Stimulated activated CD4-positive, alpha-beta T cell treated with anti-CD3 and anti-CD28 coated beads, TNF-alpha, amount 100 ng/mL, for 48 hours (primary cell): ENCODE measurements around the gene FMN1.
"Not testable (repeated sequence)": the region's sequence is repeated elsewhere in the genome, so short reads cannot be mapped to it uniquely, and the experiment has no call there.

Source experiments
- DNase-seq, 3 donors: peaks; one replicate each; pipeline ENCODE4 v3.0.0-alpha.2; 2020; ENCODE audit warnings: low read depth in 3 of 3

The FMN1 gene

GRCh38 chr15:32857732-32858131 lies 336.8 kb downstream of the FMN1 start:
- no peak for DNase-seq

GRCh38 chr15:32856753-32857152 lies 337.8 kb downstream of the FMN1 start:
- DNase-seq = no peak

GRCh38 chr15:32855942-32856341 lies 338.6 kb downstream of the FMN1 start:
- no peak for DNase-seq

- DNase-seq = no peak
These were observed 340.9 kb downstream of the FMN1 start for GRCh38 chr15:32853592-32853991.

- no peak for DNase-seq
These were observed 341.7 kb downstream of the FMN1 start for GRCh38 chr15:32852771-32853170.

GRCh38 chr15:32852017-32852416 lies 342.5 kb downstream of the FMN1 start:
- no peak for DNase-seq

GRCh38 chr15:32851572-32851971 lies 342.9 kb downstream of the FMN1 start:
- no peak for DNase-seq

- DNase-seq = no peak
These were observed 344.5 kb downstream of the FMN1 start for GRCh38 chr15:32849769-32850668.

GRCh38 chr15:32846671-32847070 lies 347.8 kb downstream of the FMN1 start:
- DNase-seq = not testable (repeated sequence)

- no peak for DNase-seq
These were observed 350.3 kb downstream of the FMN1 start for GRCh38 chr15:32844118-32844711.

- no peak for DNase-seq
These were observed 351.2 kb downstream of the FMN1 start for GRCh38 chr15:32843219-32843815.

- no peak for DNase-seq
These were observed 352.4 kb downstream of the FMN1 start for GRCh38 chr15:32842081-32842480.

GRCh38 chr15:32840507-32841245 lies 353.8 kb downstream of the FMN1 start:
- DNase-seq = no peak

GRCh38 chr15:32838820-32839219 lies 355.7 kb downstream of the FMN1 start:
- DNase-seq = no peak

GRCh38 chr15:32838338-32838737 lies 356.2 kb downstream of the FMN1 start:
- no peak for DNase-seq

GRCh38 chr15:32837935-32838334 lies 356.6 kb downstream of the FMN1 start:
- no peak for DNase-seq

GRCh38 chr15:32834156-32834555 lies 360.4 kb downstream of the FMN1 start:
- DNase-seq = no peak

- no peak for DNase-seq
These were observed 361.1 kb downstream of the FMN1 start for GRCh38 chr15:32833379-32833821.

GRCh38 chr15:32831485-32831884 lies 363.0 kb downstream of the FMN1 start:
- DNase-seq = no peak

- DNase-seq = no peak
These were observed 364.3 kb downstream of the FMN1 start for GRCh38 chr15:32830241-32830640.

GRCh38 chr15:32829436-32829835 lies 365.1 kb downstream of the FMN1 start:
- no peak for DNase-seq
